Effector memory CD4-positive, alpha-beta T cell (primary cell): Measurements from ENCODE around the gene SLC27A5.
A peak's percentile ranks its signal among the peaks of the same experiment; 100 is the strongest.
"Not testable (repeated sequence)": the region's sequence is repeated elsewhere in the genome, so short reads cannot be mapped to it uniquely, and the experiment has no call there.

Source experiments
- DNase-seq, 3 donors: peaks; one replicate each; pipeline ENCODE4 v3.0.0-alpha.2; 2020
- H3K27ac ChIP-seq: 2 replicates; pipeline ENCODE4 v1.7.0; 2013; ENCODE audit warnings: mild to moderate bottlenecking, low read length, moderate library complexity; ENCODE audit not compliant: insufficient read depth, poor library complexity, severe bottlenecking
- H3K27me3 ChIP-seq: replicated peaks from 2 replicates; pipeline ENCODE4 v1.7.0; 2013; ENCODE audit warnings: mild to moderate bottlenecking, low read length; ENCODE audit not compliant: insufficient read depth, control insufficient read depth, poor library complexity, severe bottlenecking
- H3K36me3 ChIP-seq: 2 replicates; pipeline ENCODE4 v1.7.0; 2013; ENCODE audit warnings: mild to moderate bottlenecking, low read length, moderate library complexity; ENCODE audit not compliant: control insufficient read depth, insufficient read depth
- H3K4me1 ChIP-seq: 2 replicates; pipeline ENCODE4 v1.7.0; 2013; ENCODE audit warnings: low read length, mild to moderate bottlenecking; ENCODE audit not compliant: control insufficient read depth, insufficient read depth, poor library complexity, severe bottlenecking
- H3K4me3 ChIP-seq: 2 replicates; pipeline ENCODE4 v1.7.0; 2013; ENCODE audit warnings: low read length, low read depth, mild to moderate bottlenecking; ENCODE audit not compliant: insufficient read depth, poor library complexity, severe bottlenecking
- H3K9me3 ChIP-seq: 2 replicates; pipeline ENCODE4 v1.7.0; 2013; ENCODE audit warnings: mild to moderate bottlenecking, low read length, moderate library complexity; ENCODE audit not compliant: control insufficient read depth

The SLC27A5 gene

GRCh38 chr19:58539169-58539559 is 27.4 kb upstream of the SLC27A5 start:
- H3K36me3 ChIP-seq, H3K27me3 ChIP-seq, H3K4me1 ChIP-seq, H3K27ac ChIP-seq, H3K4me3 ChIP-seq, DNase-seq, H3K9me3 ChIP-seq: not testable (repeated sequence)

- Histone ChIP-seq H3K4me3 (peak overlapping the region; percentile 57), H3K9me3 (no peaks in the 10 kb centered on the region), H3K27ac (no peak overlapping the region), H3K36me3 (no peaks in the 10 kb centered on the region), H3K27me3 (no peaks in the 10 kb centered on the region), H3K4me1 (peaks cover 7% of the 10 kb centered on the region)
- DNase-seq: no peak
These were observed 26.7 kb upstream of the SLC27A5 start for GRCh38 chr19:58538257-58539168.

- Histone ChIP-seq H3K27me3 (no peaks in the 10 kb centered on the region), H3K27ac (no peak overlapping the region), H3K4me1 (peaks cover 7% of the 10 kb centered on the region), H3K4me3 (no peak overlapping the region), H3K9me3 (no peaks in the 10 kb centered on the region), H3K36me3 (no peaks in the 10 kb centered on the region)
- DNase-seq: no peak
These were observed 25.3 kb upstream of the SLC27A5 start for GRCh38 chr19:58536852-58537798.

- H3K27ac ChIP-seq: no peak overlapping the region
- no peaks in the 10 kb centered on the region for H3K9me3 ChIP-seq
- no peaks in the 10 kb centered on the region for H3K36me3 ChIP-seq
- no peak for DNase-seq
- H3K4me3 ChIP-seq: no peak overlapping the region
- peaks cover 7% of the 10 kb centered on the region for H3K4me1 ChIP-seq
- no peaks in the 10 kb centered on the region for H3K27me3 ChIP-seq
These were observed 24.1 kb upstream of the SLC27A5 start for GRCh38 chr19:58535857-58536256.

GRCh38 chr19:58531034-58531840 is 19.4 kb upstream of the SLC27A5 start:
- Histone ChIP-seq H3K27ac (no peak overlapping the region), H3K27me3 (no peaks in the 10 kb centered on the region), H3K9me3 (no peaks in the 10 kb centered on the region), H3K4me3 (no peak overlapping the region), H3K36me3 (no peaks in the 10 kb centered on the region), H3K4me1 (no peaks in the 10 kb centered on the region)
- DNase-seq: no peak

- Histone ChIP-seq H3K27me3 (no peaks in the 10 kb centered on the region), H3K4me3 (no peak overlapping the region), H3K36me3 (no peaks in the 10 kb centered on the region), H3K9me3 (no peaks in the 10 kb centered on the region), H3K4me1 (no peaks in the 10 kb centered on the region), H3K27ac (no peak overlapping the region)
- no peak for DNase-seq
These were observed 17.6 kb upstream of the SLC27A5 start for GRCh38 chr19:58529405-58529804.

- Histone ChIP-seq H3K36me3 (no peaks in the 10 kb centered on the region), H3K27me3 (no peaks in the 10 kb centered on the region), H3K9me3 (no peaks in the 10 kb centered on the region), H3K4me3 (no peak overlapping the region), H3K27ac (no peak overlapping the region), H3K4me1 (peaks cover 14% of the 10 kb centered on the region)
- no peak for DNase-seq
These were observed 10.9 kb upstream of the SLC27A5 start for GRCh38 chr19:58522709-58523108.

GRCh38 chr19:58521651-58522050 is 9.9 kb upstream of the SLC27A5 start:
- H3K4me3 ChIP-seq: no peak overlapping the region
- no peak for DNase-seq

GRCh38 chr19:58520257-58520599 is 8.4 kb upstream of the SLC27A5 start:
- Histone ChIP-seq H3K36me3 (peaks cover 16% of the 10 kb centered on the region), H3K9me3 (no peaks in the 10 kb centered on the region), H3K27me3 (no peaks in the 10 kb centered on the region), H3K4me1 (peaks cover 14% of the 10 kb centered on the region), H3K4me3 (peak overlapping the region; percentile 61), H3K27ac (peak overlapping the region; percentile 73)
- no peak for DNase-seq

More at GRCh38 chr19:58521651-58522050, 9.9 kb upstream of the SLC27A5 start:
- Histone ChIP-seq H3K36me3 (peaks cover 8% of the 10 kb centered on the region), H3K27me3 (no peaks in the 10 kb centered on the region), H3K9me3 (no peaks in the 10 kb centered on the region), H3K27ac (no peak overlapping the region), H3K4me1 (peaks cover 14% of the 10 kb centered on the region)
